Dermis microvascular lymphatic vessel endothelial cell (primary cell): ENCODE measurements around the gene WDFY4. TPM values are rescaled to one million over a fixed set of nuclear protein-coding genes. Genes with fewer than 3 reads are reported as not detected.
A peak's percentile ranks its signal among the peaks of the same experiment; 100 is the strongest.

ENCODE experiments used
- DNase-seq, 2 donors: peaks; one replicate each; pipeline versions ENCODE4 v3.0.0 to v3.0.0-alpha.2; 2010; ENCODE audit warnings: low read depth in 2 of 2
- total RNA-seq: library from RNA; depleted of rRNA; stranded (reverse); fragments of >200 nt; gene quantifications from 2 replicates; pipeline ENCODE4 v1.2.1, GENCODE V29; 2014

WDFY4 gene
- total RNA-seq, 1 donor from 2014 or later, result under 0.01 TPM

DNA sequence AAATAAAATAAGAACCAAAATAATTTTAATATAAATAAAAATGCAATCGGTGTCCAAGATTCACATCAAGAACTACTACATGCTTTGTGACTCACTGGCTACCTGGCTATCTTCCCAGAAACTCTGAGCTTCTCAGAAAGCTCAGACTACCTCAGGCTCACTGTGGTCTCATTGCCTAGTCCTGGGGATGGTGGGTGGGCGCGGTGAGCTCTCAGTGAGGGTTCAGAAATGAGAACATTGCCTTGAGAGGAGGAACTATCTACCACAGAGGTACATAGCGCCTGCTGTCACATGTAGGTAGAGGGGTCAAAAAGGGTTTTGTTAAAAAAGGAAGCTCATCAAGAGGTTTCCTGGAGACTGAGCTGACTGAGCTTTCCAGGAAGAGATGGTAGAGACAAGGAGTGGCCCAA lies 108.0 kb downstream of the WDFY4 start:
- DNase-seq, result peak in 1 of 2 donors; percentile 10

DNA sequence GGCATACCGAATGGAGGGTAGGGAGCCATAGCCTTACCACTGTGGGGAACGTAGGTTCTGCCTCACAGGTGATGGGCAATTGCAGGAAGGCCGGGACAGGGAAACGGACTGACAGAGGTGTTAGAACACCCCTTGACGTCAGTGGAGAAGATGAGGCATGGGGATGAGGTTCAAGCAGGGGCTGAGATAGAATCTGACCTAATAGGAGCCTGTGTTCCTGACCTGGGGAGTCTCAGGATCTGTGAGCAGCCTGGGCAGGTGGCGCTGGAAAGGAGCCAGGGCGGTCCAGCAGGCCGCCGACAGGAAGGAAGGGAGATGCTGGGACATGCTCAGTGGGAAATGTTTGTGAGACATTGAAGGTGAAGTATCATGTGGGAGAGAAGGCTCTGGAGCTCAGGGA lies 109.4 kb downstream of the WDFY4 start:
- no peak for DNase-seq

- DNase-seq, result no peak
Observed at GRCh38 chr10:48796713-48797245, 112.1 kb downstream of the WDFY4 start.

GRCh38 chr10:48797830-48798229 lies 113.2 kb downstream of the WDFY4 start:
- DNase-seq, result no peak

- DNase-seq, result peak in 1 of 2 donors; percentile 36
Observed at GRCh38 chr10:48798481-48799254, 114.0 kb downstream of the WDFY4 start.

DNA sequence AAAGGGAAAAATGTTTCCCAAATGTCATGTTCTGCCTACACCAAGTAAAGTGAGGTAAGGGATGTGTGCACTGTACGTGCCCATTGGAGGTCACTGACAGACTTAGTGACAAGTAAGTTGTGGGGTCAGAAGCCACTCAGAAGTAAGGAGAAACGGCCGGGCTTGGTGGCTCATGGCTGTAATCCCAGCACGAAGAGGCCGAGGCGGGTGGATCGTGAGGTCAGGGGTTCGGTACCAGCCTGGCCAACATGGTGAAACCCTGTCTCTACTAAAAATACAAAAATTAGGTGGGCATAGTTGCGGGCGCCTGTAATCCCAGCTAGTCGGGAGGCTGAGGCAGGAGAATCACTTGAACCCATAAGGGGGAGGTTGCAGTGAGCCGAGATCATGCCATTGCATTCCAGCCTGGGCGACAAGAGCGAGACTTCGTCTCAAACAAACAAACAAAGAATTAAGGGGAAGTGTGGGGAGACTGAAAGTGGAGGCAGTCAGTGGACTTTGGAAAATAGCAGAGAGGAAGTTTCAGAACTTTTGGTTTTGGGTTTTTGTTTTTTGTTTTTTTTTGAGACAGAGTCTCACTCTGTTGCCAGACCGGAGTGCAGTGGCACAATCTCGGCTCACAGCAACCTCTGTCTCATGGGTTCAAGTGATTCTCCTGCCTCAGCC lies 114.8 kb downstream of the WDFY4 start:
- no peak for DNase-seq

DNA sequence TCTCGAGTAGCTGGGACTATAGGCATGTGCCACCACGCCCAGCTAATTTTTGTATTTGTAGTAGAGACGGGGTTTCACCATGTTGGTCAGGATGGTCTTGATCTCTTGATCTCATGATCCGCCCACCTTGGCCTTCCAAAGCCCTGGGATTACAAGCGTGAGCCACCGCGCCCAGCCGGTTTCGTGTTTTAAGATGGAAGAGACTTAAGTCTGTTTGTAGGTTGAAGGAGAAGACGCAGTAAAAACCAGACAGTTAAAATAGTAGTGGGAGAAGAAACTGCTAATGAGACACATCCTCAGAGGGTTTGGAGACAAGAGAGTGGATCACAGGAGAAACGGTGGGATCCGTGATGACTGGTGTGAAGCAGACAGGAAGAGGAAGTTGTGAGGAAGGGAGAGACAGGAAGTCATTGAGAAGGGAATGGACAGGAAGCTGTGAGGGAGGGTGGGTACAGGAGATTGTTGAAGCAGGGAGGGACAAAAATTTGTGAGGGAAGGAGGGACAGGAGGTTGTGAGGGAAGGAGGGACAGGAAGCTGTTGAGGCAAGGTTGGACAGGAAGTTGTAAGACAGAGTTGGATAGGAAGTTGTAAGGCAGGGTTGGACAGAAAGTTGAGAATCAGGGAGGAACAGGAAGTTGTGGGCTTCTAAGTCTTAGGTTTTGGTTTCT lies 115.5 kb downstream of the WDFY4 start:
- DNase-seq, result no peak

- DNase-seq, result no peak
Observed at GRCh38 chr10:48801001-48801421, 116.3 kb downstream of the WDFY4 start.

DNA sequence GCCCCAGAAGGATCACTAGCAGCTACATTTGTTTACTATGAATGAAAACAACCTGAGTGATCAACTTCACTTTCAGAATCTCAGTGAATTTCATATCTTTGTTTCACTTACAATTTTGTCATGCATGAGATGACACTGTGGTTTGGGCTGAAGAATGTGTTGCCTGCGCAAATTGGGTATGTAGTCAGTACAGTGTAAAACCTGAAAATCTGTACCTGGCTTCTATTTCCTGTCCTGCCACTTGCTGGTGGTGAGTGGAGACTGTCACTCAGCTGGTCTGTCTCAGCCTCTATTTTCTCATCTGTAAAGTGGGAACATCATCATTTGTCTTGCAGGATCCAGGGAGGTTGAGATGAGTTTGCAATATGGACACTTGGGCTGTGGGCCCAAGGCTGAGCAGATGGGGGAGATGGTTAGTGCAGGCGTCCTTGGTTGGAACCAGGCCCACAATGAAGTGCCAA lies 118.0 kb downstream of the WDFY4 start:
- no peak for DNase-seq

- no peak for DNase-seq
Observed at GRCh38 chr10:48803801-48804584, 119.3 kb downstream of the WDFY4 start.

DNA sequence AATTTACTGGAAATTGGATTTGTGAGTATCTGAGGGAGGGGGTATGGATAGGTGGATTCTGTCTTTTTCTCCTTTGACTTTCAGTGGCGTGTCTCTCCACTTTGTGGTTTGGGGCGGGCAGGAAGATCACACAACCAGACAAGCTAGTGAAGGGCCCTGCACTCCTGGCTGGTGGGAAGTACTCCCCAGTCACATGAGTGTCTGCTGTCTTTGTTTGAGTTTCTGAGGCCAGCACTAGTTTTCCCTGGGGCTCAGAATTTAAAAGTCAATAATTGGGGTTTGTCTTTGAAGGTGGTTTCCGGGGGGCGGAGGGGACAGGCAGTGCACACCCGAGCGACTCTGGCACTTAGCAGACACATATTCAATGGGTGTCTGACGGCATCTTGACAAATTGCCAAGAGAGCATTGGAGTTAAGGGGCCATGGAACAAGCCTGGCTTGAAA lies 120.1 kb downstream of the WDFY4 start:
- no peak for DNase-seq

DNA sequence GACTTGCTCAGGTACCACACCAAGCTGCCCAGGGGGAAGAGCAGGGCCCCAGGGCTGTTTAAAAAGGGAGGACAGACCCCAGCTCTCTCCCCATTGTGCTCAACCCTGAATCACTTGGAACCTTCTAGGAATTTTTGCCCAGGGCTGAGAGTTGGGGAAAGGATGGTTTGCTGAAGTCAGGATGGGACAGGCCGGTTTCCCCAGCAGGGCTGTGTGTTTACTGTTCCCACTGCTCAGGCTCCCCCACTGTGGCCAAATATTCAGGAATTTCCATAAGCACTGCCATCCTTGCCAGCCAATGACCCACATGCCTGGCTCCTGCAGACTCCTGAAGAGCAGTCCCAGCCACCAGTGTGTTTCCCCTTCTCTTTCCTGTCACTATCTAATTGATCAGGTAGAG lies 120.7 kb downstream of the WDFY4 start:
- no peak for DNase-seq

- no peak for DNase-seq
Observed at GRCh38 chr10:48805848-48806247, 121.2 kb downstream of the WDFY4 start.

- no peak for DNase-seq
Observed at GRCh38 chr10:48806342-48806741, 121.7 kb downstream of the WDFY4 start.

DNA sequence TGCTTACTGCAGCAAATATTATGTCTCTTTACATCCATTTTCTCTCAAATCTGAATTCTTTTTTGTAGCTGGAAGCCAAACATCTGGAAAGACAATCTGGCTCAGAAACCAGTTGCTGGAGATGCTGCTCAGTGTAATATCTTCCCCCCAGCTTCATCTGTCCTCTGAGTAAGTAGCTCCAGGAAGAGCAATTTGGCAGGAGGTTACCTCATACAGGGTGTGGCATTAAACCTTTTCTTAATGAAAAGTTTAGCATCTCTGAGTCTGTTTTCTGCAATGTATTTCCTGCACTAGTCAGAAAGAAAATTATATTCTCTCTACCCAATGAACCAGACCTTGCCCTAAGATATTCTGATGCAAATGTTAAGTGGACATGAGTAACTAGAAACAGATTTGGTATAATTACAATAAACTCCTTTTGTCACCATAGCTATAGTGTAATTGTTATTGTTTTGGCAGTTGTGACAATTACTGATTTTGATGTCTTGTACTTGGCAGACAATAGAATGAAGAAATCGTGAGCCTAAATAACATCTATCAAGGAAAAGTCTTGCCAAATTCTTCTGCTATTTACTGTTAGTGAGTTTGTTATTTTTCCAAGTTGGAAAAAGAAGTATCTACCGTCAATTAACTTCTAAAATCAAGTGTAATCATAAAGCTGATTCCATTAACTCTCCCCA lies 123.3 kb downstream of the WDFY4 start:
- no peak for DNase-seq

DNA sequence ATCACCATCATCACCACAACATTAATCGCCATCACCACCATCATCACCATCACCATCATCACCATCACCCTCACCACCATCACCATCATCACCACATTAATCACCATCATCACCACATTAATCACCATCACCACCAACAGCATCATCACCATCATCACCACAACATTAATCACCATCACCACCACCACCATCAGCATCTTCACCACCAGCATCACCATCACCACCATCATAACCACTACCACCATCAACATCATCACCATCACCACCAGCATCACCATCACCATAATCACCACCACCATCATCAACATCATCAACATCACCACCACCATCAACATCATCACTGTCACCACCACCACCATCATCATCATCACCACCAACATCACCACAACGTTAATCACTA lies 124.6 kb downstream of the WDFY4 start:
- no peak for DNase-seq

- no peak for DNase-seq
Observed at GRCh38 chr10:48811461-48811860, 126.8 kb downstream of the WDFY4 start.

GRCh38 chr10:48811917-48812316 lies 127.2 kb downstream of the WDFY4 start:
- no peak for DNase-seq

DNA sequence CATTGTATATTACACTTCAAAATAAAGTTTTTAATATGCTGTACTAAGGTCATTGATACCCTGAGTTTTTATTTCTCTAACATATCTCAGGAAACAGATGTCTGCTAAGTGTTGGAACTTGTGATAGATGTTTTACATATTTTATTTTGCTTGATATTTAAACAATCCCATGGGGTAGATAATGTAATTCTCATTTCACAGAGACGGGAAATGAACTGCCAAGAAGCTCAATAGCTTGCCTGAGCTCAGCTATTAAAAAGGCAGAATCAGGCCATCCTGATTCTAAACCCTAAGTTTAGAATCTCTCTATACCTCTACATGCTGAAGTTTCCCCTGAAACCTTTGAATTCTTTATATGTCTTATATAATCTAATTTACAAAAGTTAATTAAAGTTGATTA lies 128.6 kb downstream of the WDFY4 start:
- no peak for DNase-seq

GRCh38 chr10:48813825-48814224 lies 129.2 kb downstream of the WDFY4 start:
- no peak for DNase-seq

GRCh38 chr10:48814933-48815332 lies 130.3 kb downstream of the WDFY4 start:
- DNase-seq, result no peak
